Ascending aorta (tissue), 2 donors: ENCODE measurements around the gene NT5E. TPM values are rescaled to one million over a fixed set of nuclear protein-coding genes. Genes with fewer than 3 reads are reported as not detected.

Source experiments
- DNase-seq, 2 donors: peaks; one replicate each; pipeline ENCODE4 v3.0.0-alpha.2; 2019; ENCODE audit warnings: low spot score in 2 of 2
- H3K27ac ChIP-seq, 2 donors: fragments of 200-600 bp; sonication (generic); one replicate each; pipeline ENCODE4 v1.5.1; 2016 to 2017; ENCODE audit warnings: mild to moderate bottlenecking in 1 of 2
- H3K27me3 ChIP-seq: fragments of 200-600 bp; sonication (generic); one replicate; pipeline ENCODE4 v1.5.1; 2017
- H3K36me3 ChIP-seq, 2 donors: fragments of 200-600 bp; sonication (generic); one replicate each; pipeline ENCODE4 v1.5.1; 2016
- H3K4me1 ChIP-seq, 2 donors: fragments of 200-600 bp; sonication (generic); one replicate each; pipeline ENCODE4 v1.5.1; 2016 to 2017; ENCODE audit warnings: mild to moderate bottlenecking in 1 of 2
- H3K4me3 ChIP-seq, 2 donors: fragments of 200-600 bp; sonication (generic); one replicate each; pipeline ENCODE4 v1.5.1; 2016 to 2017; ENCODE audit warnings: mild to moderate bottlenecking in 1 of 2
- H3K9me3 ChIP-seq, 2 donors: fragments of 200-600 bp; sonication (generic); one replicate each; pipeline ENCODE4 v1.5.1; 2016
- intact Hi-C: fragments of 100-400 bp; cut with DNase I; formaldehyde crosslinking; loops from one replicate; pipeline ENCODE4 v1.15.1; 2023
- total RNA-seq: library from RNA; depleted of rRNA; stranded (reverse); fragments of >200 nt; gene quantifications from one replicate; pipeline ENCODE4 v1.1.0, GENCODE V29; 2016
- TF ChIP-seq, protein P1 (sequence below), 3 experiments: fragments of 200-600 bp in 2 of 3; fragments of 450-650 bp in 1 of 3; sonication (generic) in 2 of 3; IDR thresholded peaks; one replicate each; pipeline ENCODE4 v1.5.1; 2016 to 2019; ENCODE audit warnings: antibody characterized with exemption in 3 of 3, mild to moderate bottlenecking in 1 of 3, moderate library complexity in 1 of 3

NT5E gene
- total RNA-seq, 1 donor from 2014 or later = 143 TPM

DNA sequence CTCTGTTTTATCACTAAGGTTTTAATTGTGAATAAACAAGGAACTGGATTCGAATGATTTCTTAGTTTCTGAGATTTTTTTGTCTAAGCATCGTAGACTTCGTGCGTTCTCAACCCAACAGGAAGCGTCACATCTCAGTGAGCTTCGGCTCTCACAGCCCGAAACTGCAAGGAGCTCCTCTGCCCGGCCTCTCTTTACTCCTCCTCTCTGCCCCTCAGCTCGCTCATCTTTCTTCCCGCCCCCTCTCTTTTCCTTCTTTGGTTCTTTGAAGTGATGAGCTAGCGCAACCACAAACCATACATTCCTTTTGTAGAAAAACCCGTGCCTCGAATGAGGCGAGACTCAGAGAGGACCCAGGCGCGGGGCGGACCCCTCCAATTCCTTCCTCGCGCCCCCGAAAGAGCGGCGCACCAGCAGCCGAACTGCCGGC, 480 bp upstream of the NT5E start:
- Histone ChIP-seq H3K27me3 (no peaks in the 10 kb centered on the region), H3K4me1 (peaks cover 0 to 9% of the 10 kb centered on the region in 2 donors), H3K9me3 (no peaks in the 10 kb centered on the region), H3K36me3 (no peaks in the 10 kb centered on the region), H3K4me3 (peak overlapping the region; percentile 75 to 88), H3K27ac (peak overlapping the region; percentile 93 to 97)
- intact Hi-C loops = no loop called here
- no peak for DNase-seq
- TF ChIP-seq, protein P1, sequence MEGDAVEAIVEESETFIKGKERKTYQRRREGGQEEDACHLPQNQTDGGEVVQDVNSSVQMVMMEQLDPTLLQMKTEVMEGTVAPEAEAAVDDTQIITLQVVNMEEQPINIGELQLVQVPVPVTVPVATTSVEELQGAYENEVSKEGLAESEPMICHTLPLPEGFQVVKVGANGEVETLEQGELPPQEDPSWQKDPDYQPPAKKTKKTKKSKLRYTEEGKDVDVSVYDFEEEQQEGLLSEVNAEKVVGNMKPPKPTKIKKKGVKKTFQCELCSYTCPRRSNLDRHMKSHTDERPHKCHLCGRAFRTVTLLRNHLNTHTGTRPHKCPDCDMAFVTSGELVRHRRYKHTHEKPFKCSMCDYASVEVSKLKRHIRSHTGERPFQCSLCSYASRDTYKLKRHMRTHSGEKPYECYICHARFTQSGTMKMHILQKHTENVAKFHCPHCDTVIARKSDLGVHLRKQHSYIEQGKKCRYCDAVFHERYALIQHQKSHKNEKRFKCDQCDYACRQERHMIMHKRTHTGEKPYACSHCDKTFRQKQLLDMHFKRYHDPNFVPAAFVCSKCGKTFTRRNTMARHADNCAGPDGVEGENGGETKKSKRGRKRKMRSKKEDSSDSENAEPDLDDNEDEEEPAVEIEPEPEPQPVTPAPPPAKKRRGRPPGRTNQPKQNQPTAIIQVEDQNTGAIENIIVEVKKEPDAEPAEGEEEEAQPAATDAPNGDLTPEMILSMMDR (IDR thresholded peaks at IDR 0.05) = no peak

DNA sequence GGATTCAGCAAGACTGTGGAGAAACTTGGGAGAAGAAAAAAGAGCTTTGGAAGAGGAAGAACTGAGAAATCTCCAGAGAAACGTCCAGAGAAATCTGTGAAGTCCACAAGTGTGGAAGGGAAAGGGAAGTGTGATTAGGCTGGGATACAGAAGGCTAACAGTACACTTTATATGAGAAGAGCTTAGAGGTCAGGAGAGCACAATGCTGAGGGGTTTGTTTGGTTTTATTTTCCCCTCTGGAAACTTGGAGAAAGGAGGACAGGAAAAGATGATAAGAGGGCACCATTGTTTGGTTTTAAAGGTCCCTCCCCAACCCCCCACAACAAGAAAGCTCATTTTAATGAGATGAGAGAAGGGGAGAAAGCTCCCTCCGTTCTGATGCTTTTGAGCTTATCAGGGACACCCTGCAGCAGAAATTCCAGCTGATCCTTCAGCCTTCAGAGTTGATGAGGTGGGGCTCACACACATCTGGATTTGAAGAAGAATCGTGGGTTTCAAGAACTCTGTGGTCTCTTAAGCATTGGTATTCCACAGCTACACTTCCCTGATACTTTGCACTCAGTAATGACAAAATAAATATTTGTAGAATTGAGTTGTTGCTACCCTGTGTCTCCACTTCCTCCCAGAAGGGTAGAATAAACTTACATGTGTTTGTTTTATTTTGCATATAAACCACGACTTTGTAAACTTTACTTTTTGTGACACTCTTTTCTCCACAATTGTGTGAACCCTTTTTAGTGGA, 1.9 kb downstream of the NT5E start:
- Histone ChIP-seq H3K4me3 (peak overlapping the region; percentile 75 to 88), H3K27me3 (no peaks in the 10 kb centered on the region), H3K36me3 (no peaks in the 10 kb centered on the region), H3K9me3 (no peaks in the 10 kb centered on the region), H3K27ac (peak overlapping the region; percentile 93 to 97), H3K4me1 (peaks cover 0 to 12% of the 10 kb centered on the region in 2 donors)
- TF ChIP-seq, protein P1 (IDR thresholded peaks at IDR 0.05) = no peak
- no peak for DNase-seq
- intact Hi-C loops = loop anchor here (5.0 kb wide), 3 partner anchors 49 to 191 kb away; partner anchors contain the start of genes SNX14 and SYNCRIP

DNA sequence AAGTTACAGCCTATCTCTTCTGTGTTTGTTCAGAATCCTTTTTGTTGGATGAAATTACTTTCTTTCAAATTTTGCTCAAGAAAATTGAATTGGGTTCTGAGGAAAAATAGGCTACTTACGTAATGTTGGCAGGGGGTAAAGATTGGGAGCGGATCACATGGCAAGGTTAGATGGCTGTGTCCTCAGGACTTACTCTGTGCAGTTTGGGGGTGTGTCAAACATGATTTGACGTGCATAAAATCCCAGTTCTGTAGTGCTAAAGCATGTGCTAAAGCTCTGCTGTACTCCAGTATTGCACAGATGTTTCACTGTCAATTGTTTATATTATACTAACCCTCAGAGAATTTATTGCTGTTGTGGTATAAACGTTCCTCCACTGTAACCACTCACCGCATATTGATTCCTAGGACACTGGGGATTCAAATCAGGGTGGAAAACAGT, 2.6 kb downstream of the NT5E start:
- H3K4me3 ChIP-seq = peak overlapping the region in 1 of 2 donors; percentile 88
- peak overlapping the region; percentile 93 to 97 for H3K27ac ChIP-seq
- H3K27me3 ChIP-seq = no peaks in the 10 kb centered on the region
- no peak for DNase-seq
- intact Hi-C loops = loop anchor here (5.0 kb wide), 3 partner anchors 50 to 190 kb away; partner anchors contain the start of genes SNX14 and SYNCRIP
- no peaks in the 10 kb centered on the region for H3K36me3 ChIP-seq
- H3K9me3 ChIP-seq = no peaks in the 10 kb centered on the region
- TF ChIP-seq, protein P1 (IDR thresholded peaks at IDR 0.05) = no peak
- peaks cover 0 to 16% of the 10 kb centered on the region in 2 donors for H3K4me1 ChIP-seq

DNA sequence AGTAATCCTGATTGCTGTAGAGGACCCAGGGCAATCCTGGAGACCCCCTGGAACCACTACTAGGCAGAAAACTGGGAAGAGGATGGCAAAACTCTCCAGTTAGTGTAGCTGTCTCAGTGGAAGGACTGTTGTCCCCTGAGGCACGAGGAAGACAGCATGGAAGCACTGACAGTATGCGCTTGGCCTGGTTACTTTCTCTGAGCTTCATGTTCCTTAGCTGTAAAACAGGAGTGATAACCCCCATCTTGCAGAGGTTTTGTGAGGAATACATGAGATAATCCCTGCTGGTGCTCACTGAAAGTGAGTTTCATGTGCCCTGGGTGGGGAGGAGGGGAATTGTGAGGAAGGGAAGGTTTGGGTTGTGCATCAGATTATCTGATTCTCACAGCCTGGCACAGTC, 3.2 kb downstream of the NT5E start:
- Histone ChIP-seq H3K27ac (peak overlapping the region; percentile 11 to 38), H3K4me1 (peaks cover 0 to 20% of the 10 kb centered on the region in 2 donors), H3K36me3 (no peaks in the 10 kb centered on the region), H3K4me3 (peak overlapping the region; percentile 7 to 88), H3K27me3 (no peaks in the 10 kb centered on the region), H3K9me3 (no peaks in the 10 kb centered on the region)
- TF ChIP-seq, protein P1 (IDR thresholded peaks at IDR 0.05) = no peak
- intact Hi-C loops = loop anchor here (5.0 kb wide), 3 partner anchors 51 to 189 kb away; partner anchors contain the start of genes SNX14 and SYNCRIP
- DNase-seq = no peak

DNA sequence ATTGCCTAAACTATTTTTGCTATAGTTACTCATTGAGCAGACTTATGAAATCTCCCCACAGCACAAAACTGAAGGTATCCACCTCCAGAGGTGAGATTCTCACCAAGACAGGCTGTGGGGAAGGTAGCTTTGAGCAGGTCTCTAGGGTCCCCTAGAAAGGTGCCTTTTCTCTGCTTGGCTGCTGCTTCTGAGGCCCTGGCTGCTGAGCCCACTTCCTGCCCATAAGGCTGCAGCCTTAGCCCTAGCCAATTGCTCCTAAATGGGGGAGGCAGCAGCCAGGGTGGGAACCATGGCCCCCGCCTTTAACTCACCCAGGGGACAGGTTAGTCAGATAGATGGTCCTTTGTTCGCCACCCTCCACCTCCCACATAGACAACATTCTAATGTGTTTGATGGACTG, 3.6 kb downstream of the NT5E start:
- Histone ChIP-seq H3K27ac (peak overlapping the region in 1 of 2 donors; percentile 38), H3K4me1 (peaks cover 0 to 24% of the 10 kb centered on the region in 2 donors), H3K36me3 (no peaks in the 10 kb centered on the region), H3K27me3 (no peaks in the 10 kb centered on the region), H3K9me3 (no peaks in the 10 kb centered on the region), H3K4me3 (no peak overlapping the region)
- TF ChIP-seq, protein P1 (IDR thresholded peaks at IDR 0.05) = no peak
- no peak for DNase-seq
- intact Hi-C loops = loop anchor here (5.0 kb wide), 3 partner anchors 51 to 189 kb away; partner anchors contain the start of genes SNX14 and SYNCRIP
